ENCODE results near the gene TREX2. TPM values are rescaled to one million over a fixed set of nuclear protein-coding genes. Genes with fewer than 3 reads are reported as not detected.
"Not testable (repeated sequence)": the region's sequence is repeated elsewhere in the genome, so short reads cannot be mapped to it uniquely, and the experiment has no call there.

TREX2 gene
- total RNA-seq, 4 donors from 2014 or later, result 1.1 to 3.1 (median 3.0) TPM; not detected in 1

DNA sequence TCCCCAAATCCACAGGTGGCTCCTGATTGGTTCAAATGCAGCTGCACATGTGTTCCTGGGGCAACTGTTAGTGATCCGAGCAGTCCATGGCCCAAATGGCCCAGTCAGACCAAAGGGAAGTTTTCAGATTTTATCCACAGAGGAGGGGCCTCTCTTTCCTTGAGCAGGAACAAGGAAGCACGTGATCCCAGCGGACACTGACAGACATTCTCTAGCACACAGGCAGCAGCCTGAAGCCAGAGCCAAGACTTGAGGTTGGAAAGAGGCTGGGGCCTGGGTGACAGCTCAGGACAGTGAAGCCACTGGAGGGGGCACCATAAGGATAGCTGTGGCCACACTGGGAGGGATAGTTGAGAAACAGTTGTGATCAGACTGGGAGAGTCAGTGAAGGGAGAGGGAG is 38.1 kb downstream of the TREX2 start:
- H3K27ac ChIP-seq, result no peak overlapping the region
- H3K9me3 ChIP-seq, result no peaks in the 10 kb centered on the region
- DNase-seq, result no peak
- H3K27me3 ChIP-seq, result no peaks in the 10 kb centered on the region
- TF ChIP-seq, protein P1, sequence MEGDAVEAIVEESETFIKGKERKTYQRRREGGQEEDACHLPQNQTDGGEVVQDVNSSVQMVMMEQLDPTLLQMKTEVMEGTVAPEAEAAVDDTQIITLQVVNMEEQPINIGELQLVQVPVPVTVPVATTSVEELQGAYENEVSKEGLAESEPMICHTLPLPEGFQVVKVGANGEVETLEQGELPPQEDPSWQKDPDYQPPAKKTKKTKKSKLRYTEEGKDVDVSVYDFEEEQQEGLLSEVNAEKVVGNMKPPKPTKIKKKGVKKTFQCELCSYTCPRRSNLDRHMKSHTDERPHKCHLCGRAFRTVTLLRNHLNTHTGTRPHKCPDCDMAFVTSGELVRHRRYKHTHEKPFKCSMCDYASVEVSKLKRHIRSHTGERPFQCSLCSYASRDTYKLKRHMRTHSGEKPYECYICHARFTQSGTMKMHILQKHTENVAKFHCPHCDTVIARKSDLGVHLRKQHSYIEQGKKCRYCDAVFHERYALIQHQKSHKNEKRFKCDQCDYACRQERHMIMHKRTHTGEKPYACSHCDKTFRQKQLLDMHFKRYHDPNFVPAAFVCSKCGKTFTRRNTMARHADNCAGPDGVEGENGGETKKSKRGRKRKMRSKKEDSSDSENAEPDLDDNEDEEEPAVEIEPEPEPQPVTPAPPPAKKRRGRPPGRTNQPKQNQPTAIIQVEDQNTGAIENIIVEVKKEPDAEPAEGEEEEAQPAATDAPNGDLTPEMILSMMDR (IDR thresholded peaks at IDR 0.05), result no peak
- TF ChIP-seq POLR2A (IDR thresholded peaks at IDR 0.05), result no peak
- peaks cover 0 to 4% (median 0%) of the 10 kb centered on the region in 4 donors for H3K4me1 ChIP-seq
- H3K4me3 ChIP-seq, result no peak overlapping the region
- H3K36me3 ChIP-seq, result no peaks in the 10 kb centered on the region

DNA sequence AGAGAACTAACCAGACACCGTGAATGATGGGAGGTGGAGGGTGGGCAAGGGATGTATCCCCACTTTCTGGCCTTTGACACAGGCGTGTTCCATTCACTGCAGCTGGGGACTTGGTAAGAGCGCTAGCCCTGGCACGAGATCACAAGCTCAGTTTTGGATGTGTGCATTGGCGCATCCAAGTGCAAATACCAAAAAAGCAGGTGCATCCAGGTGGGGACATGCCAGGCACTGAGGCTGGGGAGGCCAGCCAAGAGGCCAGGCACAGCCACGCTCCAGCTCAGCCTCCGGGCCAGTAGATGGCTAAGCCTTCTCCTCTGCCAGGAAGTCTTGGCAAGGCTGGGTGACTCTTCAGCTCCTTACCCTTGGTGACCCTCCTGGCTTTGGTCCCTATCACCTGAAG is 39.0 kb downstream of the TREX2 start:
- Histone ChIP-seq H3K4me1 (peaks cover 0 to under 1% (median 0%) of the 10 kb centered on the region in 4 donors), H3K27ac (no peak overlapping the region), H3K9me3 (no peaks in the 10 kb centered on the region), H3K4me3 (no peak overlapping the region), H3K36me3 (no peaks in the 10 kb centered on the region), H3K27me3 (no peaks in the 10 kb centered on the region)
- no peak for TF ChIP-seq POLR2A (IDR thresholded peaks at IDR 0.05)
- TF ChIP-seq, protein P1 (IDR thresholded peaks at IDR 0.05), result no peak
- DNase-seq, result no peak

DNA sequence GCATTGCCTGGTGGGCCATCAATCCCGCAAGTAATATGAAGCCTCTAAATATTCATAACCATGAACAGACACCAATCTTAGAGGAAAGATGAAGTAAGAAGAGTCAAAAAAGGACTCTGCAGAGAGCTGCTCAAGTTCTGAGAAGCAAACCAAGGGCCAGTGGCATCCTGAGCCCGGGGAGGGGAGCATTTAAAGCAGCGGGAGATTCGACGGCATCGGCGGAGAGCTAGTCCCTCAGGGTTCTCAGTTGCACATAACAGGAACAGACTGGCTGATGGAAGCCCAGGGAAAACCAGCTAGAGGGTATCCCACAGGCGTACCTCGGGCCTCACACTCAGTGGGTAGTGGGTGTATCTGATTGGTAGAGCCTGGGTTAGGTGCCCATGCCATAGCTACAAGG is 39.8 kb downstream of the TREX2 start:
- DNase-seq, result no peak
- TF ChIP-seq, protein P1 (IDR thresholded peaks at IDR 0.05), result no peak
- no peak for TF ChIP-seq POLR2A (IDR thresholded peaks at IDR 0.05)
- no peaks in the 10 kb centered on the region for H3K4me1 ChIP-seq
- no peak overlapping the region for H3K27ac ChIP-seq
- no peak overlapping the region for H3K4me3 ChIP-seq
- H3K27me3 ChIP-seq, result no peaks in the 10 kb centered on the region
- H3K9me3 ChIP-seq, result no peaks in the 10 kb centered on the region
- no peaks in the 10 kb centered on the region for H3K36me3 ChIP-seq

DNA sequence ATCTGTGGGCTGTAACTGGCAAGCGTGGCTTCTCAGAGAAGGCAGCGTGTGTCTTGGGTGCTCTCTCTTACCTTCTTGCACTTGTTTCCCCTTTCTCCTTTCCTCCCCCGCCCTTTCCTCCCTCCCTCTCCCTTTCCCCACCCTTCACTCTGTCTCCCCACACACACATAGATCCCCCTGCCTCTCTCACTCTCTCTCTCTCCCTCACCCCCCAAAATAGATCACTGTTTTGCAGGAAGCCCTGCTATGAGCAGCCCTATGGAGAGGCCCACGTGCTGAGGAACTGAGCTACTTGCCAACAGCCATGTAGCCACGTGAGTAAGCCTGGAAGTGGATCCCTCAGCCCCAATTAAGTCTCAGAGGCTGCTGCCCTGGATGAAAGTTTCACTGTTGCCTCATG is 40.4 kb downstream of the TREX2 start:
- no peak for DNase-seq
- H3K4me3 ChIP-seq, result no peak overlapping the region
- H3K9me3 ChIP-seq, result no peaks in the 10 kb centered on the region
- H3K27me3 ChIP-seq, result no peaks in the 10 kb centered on the region
- H3K27ac ChIP-seq, result no peak overlapping the region
- no peaks in the 10 kb centered on the region for H3K36me3 ChIP-seq
- no peaks in the 10 kb centered on the region for H3K4me1 ChIP-seq
- TF ChIP-seq, protein P1 (IDR thresholded peaks at IDR 0.05), result no peak
- TF ChIP-seq POLR2A (IDR thresholded peaks at IDR 0.05), result no peak

DNA sequence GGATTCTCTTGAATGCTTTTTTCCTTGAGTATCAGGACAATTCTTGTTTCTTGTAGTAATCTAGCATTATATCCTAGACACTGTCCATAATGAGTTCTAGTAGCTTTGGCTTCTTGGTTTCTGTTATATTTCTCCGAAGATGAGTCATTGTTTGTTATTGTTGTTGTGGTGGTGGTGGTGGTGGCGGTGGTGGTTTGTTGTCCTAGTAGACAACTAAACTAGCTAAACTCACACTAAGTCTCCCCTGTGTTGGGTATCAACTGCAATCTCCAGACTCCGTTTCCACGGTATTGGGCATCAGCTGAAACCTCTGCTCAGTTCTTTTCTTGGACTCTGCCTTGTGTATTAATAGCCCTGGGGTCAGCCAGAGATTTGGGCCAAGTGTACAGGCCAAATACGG is 41.5 kb downstream of the TREX2 start:
- not testable (repeated sequence) for DNase-seq, H3K4me3 ChIP-seq, H3K9me3 ChIP-seq, H3K27ac ChIP-seq, H3K36me3 ChIP-seq, H3K27me3 ChIP-seq, H3K4me1 ChIP-seq

DNA sequence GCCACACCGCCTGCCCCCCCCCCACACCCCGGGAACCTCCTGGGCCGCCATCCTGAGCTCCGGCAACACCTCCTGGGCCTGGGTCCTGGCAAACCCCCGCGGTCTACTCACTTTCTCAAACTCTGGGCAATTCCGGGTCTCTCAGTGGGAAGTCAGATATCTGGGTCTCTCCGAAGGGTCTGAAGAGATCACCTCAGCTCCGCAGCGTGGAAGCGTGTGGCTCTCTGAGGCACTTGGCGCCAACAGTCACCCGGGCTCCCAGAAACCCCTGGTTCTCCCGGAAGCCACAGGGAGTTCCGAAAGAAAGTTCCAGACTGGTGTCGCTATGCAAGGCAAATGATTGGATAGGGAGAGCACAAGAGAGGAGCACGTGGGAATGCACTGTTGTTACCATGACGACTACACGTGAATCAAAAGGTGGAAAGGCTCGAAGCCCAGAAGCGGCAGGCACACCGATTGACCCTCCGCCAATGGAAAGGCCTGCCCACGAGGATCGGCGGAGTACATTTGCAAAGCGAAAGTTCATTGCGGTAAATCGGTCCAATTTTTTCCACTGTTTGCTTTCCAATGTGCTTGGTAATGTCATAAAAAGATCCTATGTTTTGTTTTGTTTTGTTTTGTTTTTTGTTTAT is 44.6 kb downstream of the TREX2 start, which contains the start of gene PNMA6E:
Gene PNMA6E, minus strand, starts transcription at position 218 of the 632 bp plus-strand sequence. CDS start 2,501 bp downstream, outside the sequence.
- no peak within 1 kb of the TSS for H3K4me3 ChIP-seq
- TF ChIP-seq, protein P1 (IDR thresholded peaks at IDR 0.05), result no peak
- no peak for TF ChIP-seq POLR2A (IDR thresholded peaks at IDR 0.05)
- H3K27me3 ChIP-seq, result no peaks in the 10 kb centered on the region
- no peaks in the 10 kb centered on the region for H3K9me3 ChIP-seq
- no peak for DNase-seq
- no peak within 1 kb of the TSS for H3K27ac ChIP-seq
- no peaks in the 10 kb centered on the region for H3K36me3 ChIP-seq
- H3K4me1 ChIP-seq, result no peaks in the 10 kb centered on the region

Measured in Peyer's patch (tissue), 4 donors.